Pancreas (tissue), 10 donors: ENCODE data around the gene MOK. TPM values are rescaled to one million over a fixed set of nuclear protein-coding genes. Genes with fewer than 3 reads are reported as not detected.

ENCODE experiments used
- ATAC-seq, 4 donors: fragments of 200-7000 bp; cut with Tn5 transposase; one replicate each; pipeline versions ENCODE4 v1.8.0 to v1.9.1; 2020; ENCODE audit warnings: mild to moderate bottlenecking in 4 of 4, moderate library complexity in 4 of 4
- DNase-seq, 6 donors: peaks; one replicate each; pipeline ENCODE4 v3.0.0-alpha.2; 2020
- FAIRE-seq: peaks from 2 replicates; lab custom pipeline; 2012; peaks lifted over from hg19 to GRCh38; lab: Jason Lieb, UNC
- H3K27ac ChIP-seq, 4 donors: fragments of 200-600 bp; sonication (generic); 1 replicate in 3 of 4; 2 replicates in 1 of 4; pipeline versions ENCODE4 v1.5.0 to v1.8.0; 2020
- H3K27me3 ChIP-seq, 4 donors: fragments of 200-600 bp; one replicate each; pipeline ENCODE4 v1.8.0; 2021
- H3K36me3 ChIP-seq, 3 donors: fragments of 200-600 bp; sonication (generic) in 1 of 3; one replicate each; pipeline versions ENCODE4 v1.5.0 to v1.8.0; 2020 to 2021
- H3K4me1 ChIP-seq, 3 donors: fragments of 200-600 bp; one replicate each; pipeline ENCODE4 v1.8.0; 2021
- H3K4me3 ChIP-seq, 4 donors: fragments of 200-600 bp; sonication (generic) in 2 of 4; one replicate each; pipeline versions ENCODE4 v1.5.0 to v1.8.0; 2020 to 2021
- H3K9me3 ChIP-seq, 4 donors: fragments of 200-600 bp; one replicate each; pipeline ENCODE4 v1.8.0; 2021
- WGBS, 2 donors: extraction: QIAGEN DNeasy Blood & Tissue Kit; methylation state at CpG; one replicate each; pipeline ENCODE4 v1.1.7; 2013; 5-methylcytosine and 5-hydroxymethylcytosine counted together
- intact Hi-C, 3 donors: fragments of 100-400 bp; cut with DNase I; formaldehyde crosslinking; loops; one replicate each; pipeline versions ENCODE4 v1.11.1 to v1.14.2; 2022
- polyA plus RNA-seq, 2 donors: library from polyadenylated mRNA; stranded (reverse); fragments of 200-250 nt; gene quantifications; one replicate each; pipeline ENCODE4 v1.2.3, GENCODE V29; 2013
- total RNA-seq, 6 donors: library from RNA; stranded (reverse); fragmentation: NEBNext Ultra II Directional in 4 of 6; extraction: Animal tissue kit (Norgen Biotek cat#: 25700) in 4 of 6; gene quantifications; one replicate each; pipeline versions ENCODE4 v1.2.1 to v1.2.4, GENCODE V29; 2021 to 2023
- TF ChIP-seq, protein P1 (sequence below), 4 donors: fragments of 200-600 bp; sonication (generic) in 3 of 4; IDR thresholded peaks; one replicate each; pipeline versions ENCODE4 v1.5.0 to v1.8.0; 2021; ENCODE audit warnings: antibody characterized with exemption in 4 of 4
- donor health status: healthy with polysubstance abuse.
- donor health status: DM: no; HTN: no; CAD: no; lungs with moderate emphysema.
- donor health status: DM: no; HTN: no; CAD: no.
- donor health status: control.
- donor health status: control.
- donor health status: Bipolar disorder and iron deficiency.
- donor health status: DM: yes; HTN: yes; CAD: no.
- donor health status: DM: no; HTN: no; CAD: no.
- donor health status: DM: no; HTN: no; CAD: no.
- donor health status: DM: yes; HTN: yes; CAD: no.

MOK gene
- total and polyA plus RNA-seq, 8 donors = 7.7 to 35.9 (median 9.4) TPM

DNA sequence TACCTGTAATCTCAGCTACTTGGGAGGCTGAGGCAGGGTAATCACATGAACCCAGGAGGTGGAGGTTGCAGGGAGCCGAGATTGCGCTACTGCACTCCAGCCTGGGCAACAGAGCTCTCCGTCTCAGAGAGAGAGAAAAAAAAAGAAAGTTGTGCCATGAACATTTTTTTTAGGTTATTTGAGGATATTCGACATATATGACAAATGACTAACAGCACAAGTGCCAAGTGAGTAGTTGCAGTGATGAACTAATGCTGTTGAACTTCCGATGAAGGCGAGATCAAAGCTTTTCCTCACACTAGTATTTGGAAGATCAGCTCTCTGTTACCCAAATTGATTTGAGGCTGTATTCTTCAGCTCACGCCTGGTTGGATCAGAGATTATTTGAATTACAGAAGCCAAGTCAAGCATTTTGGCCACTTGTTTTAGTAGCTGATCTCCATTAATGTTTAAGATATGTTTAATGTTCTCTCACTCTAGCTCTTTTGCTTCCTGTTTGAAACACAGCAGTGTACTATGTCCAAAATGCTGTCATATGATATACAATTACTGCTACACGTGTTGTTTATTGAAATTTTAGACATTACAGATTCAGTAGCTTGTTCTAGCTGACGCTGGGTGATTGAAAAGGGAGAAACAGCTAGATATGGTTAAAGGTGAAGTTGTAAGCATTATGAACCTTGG lies 121.9 kb downstream of the MOK start:
- TF ChIP-seq, protein P1, sequence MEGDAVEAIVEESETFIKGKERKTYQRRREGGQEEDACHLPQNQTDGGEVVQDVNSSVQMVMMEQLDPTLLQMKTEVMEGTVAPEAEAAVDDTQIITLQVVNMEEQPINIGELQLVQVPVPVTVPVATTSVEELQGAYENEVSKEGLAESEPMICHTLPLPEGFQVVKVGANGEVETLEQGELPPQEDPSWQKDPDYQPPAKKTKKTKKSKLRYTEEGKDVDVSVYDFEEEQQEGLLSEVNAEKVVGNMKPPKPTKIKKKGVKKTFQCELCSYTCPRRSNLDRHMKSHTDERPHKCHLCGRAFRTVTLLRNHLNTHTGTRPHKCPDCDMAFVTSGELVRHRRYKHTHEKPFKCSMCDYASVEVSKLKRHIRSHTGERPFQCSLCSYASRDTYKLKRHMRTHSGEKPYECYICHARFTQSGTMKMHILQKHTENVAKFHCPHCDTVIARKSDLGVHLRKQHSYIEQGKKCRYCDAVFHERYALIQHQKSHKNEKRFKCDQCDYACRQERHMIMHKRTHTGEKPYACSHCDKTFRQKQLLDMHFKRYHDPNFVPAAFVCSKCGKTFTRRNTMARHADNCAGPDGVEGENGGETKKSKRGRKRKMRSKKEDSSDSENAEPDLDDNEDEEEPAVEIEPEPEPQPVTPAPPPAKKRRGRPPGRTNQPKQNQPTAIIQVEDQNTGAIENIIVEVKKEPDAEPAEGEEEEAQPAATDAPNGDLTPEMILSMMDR (IDR thresholded peaks at IDR 0.05) = no peak
- FAIRE-seq (no peak), ATAC-seq (no peak), DNase-seq (no peak)
- Histone ChIP-seq H3K27ac (no peak overlapping the region), H3K9me3 (no peaks in the 10 kb centered on the region), H3K4me3 (no peak overlapping the region), H3K27me3 (no peaks in the 10 kb centered on the region), H3K36me3 (no peaks in the 10 kb centered on the region), H3K4me1 (peaks cover 0 to 13% (median 12%) of the 10 kb centered on the region in 3 donors)
- intact Hi-C loops = no loop called here
- WGBS, 2 donors = 67 to 71% methylated on average over 9 of the region's 9 CpGs

GRCh38 chr14:102182190-102182589 lies 122.8 kb downstream of the MOK start:
- DNase-seq = no peak
- no peak overlapping the region for H3K27ac ChIP-seq
- intact Hi-C loops = no loop called here
- FAIRE-seq = no peak
- H3K36me3 ChIP-seq = no peaks in the 10 kb centered on the region
- TF ChIP-seq, protein P1 (IDR thresholded peaks at IDR 0.05) = no peak
- peaks cover 0 to 11% (median 5%) of the 10 kb centered on the region in 3 donors for H3K4me1 ChIP-seq
- no peak for ATAC-seq
- no peaks in the 10 kb centered on the region for H3K9me3 ChIP-seq
- no peak overlapping the region for H3K4me3 ChIP-seq
- no peaks in the 10 kb centered on the region for H3K27me3 ChIP-seq

DNA sequence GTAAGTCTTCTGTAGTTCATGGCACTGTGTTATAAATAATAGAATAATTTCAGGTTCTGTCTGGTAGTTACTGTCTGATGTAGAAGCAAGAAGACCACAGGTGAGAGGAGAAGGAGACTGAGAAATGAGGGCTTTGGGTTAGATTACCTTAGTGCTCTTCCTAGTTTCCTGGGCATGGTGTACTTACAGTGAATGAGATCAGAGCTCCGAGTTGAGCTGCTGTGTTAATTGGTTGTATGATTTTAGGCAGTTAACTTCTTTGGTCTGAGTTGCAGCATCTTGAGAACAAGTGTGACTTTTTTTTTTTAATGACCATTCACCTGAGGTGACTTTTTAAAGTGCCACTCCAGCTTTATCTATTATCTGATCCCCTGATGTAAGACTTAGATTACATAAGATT lies 123.8 kb downstream of the MOK start:
- DNase-seq (no peak), ATAC-seq (no peak), FAIRE-seq (no peak)
- H3K36me3 ChIP-seq = no peaks in the 10 kb centered on the region
- intact Hi-C loops = no loop called here
- WGBS, 2 donors = 80 to 81% methylated on average over 1 of the region's 1 CpG
- H3K27ac ChIP-seq = no peak overlapping the region
- TF ChIP-seq, protein P1 (IDR thresholded peaks at IDR 0.05) = no peak
- no peak overlapping the region for H3K4me3 ChIP-seq
- no peaks in the 10 kb centered on the region for H3K27me3 ChIP-seq
- peaks cover 0 to 11% (median 0%) of the 10 kb centered on the region in 3 donors for H3K4me1 ChIP-seq
- H3K9me3 ChIP-seq = no peaks in the 10 kb centered on the region

- Histone ChIP-seq H3K27ac (no peak overlapping the region), H3K4me3 (no peak overlapping the region), H3K4me1 (peaks cover 0 to 11% (median 0%) of the 10 kb centered on the region in 3 donors), H3K36me3 (no peaks in the 10 kb centered on the region), H3K27me3 (no peaks in the 10 kb centered on the region), H3K9me3 (no peaks in the 10 kb centered on the region)
- FAIRE-seq = no peak
- TF ChIP-seq, protein P1 (IDR thresholded peaks at IDR 0.05) = no peak
- DNase-seq = no peak
- ATAC-seq = no peak
- 62 to 85% methylated on average over 7 of the region's 7 CpGs for WGBS, 2 donors
- intact Hi-C loops = no loop called here
Observed at GRCh38 chr14:102180248-102180998, 124.5 kb downstream of the MOK start.

Other genes with a start within 250 kb of the MOK start
- gene HSP90AA1, start 218.1 kb downstream of the MOK start, total RNA-seq = 100 to 1,000 TPM; 106 to 393 (median 136) TPM
- gene HSP90AA1, start 218.1 kb downstream of the MOK start, polyA plus RNA-seq = 100 to 1,000 TPM; 106 to 203 TPM
- 10 to 100 TPM; 11.7 to 19.5 (median 14.9) TPM for gene WDR20, start 165.3 kb downstream of the MOK start, total RNA-seq
- 10 to 100 TPM in 1 of 2 donors, 1 to 10 TPM in 1; 7.4 to 10.6 TPM for gene WDR20, start 165.3 kb downstream of the MOK start, polyA plus RNA-seq
- 1 to 10 TPM; 5.9 to 8.3 (median 6.8) TPM for gene ZNF839, start 14.6 kb upstream of the MOK start, total RNA-seq
- 10 to 100 TPM; 16.3 to 24.9 TPM for gene ZNF839, start 14.6 kb upstream of the MOK start, polyA plus RNA-seq
- gene CINP, start 57.7 kb upstream of the MOK start, total RNA-seq = 10 to 100 TPM; 19.5 to 26.3 (median 23.8) TPM
- gene CINP, start 57.7 kb upstream of the MOK start, polyA plus RNA-seq = 10 to 100 TPM; 25.8 to 26.4 TPM
- gene TECPR2, start 57.8 kb upstream of the MOK start, total RNA-seq = 10 to 100 TPM in 4 of 6 donors, 1 to 10 TPM in 2; 7.9 to 18.2 (median 11.0) TPM
- 10 to 100 TPM in 1 of 2 donors, 1 to 10 TPM in 1; 3.3 to 10.2 TPM for gene TECPR2, start 57.8 kb upstream of the MOK start, polyA plus RNA-seq
- 10 to 100 TPM in 1 of 6 donors, 1 to 10 TPM in 5; 7.6 to 14.4 (median 9.4) TPM for gene ANKRD9, start 204.6 kb upstream of the MOK start, total RNA-seq
- gene ANKRD9, start 204.6 kb upstream of the MOK start, polyA plus RNA-seq = 1 to 10 TPM; 5.4 to 7.1 TPM